ENCODE results near the gene ANKRD29.
A peak's percentile ranks its signal among the peaks of the same experiment; 100 is the strongest.

The ANKRD29 gene, protein sequence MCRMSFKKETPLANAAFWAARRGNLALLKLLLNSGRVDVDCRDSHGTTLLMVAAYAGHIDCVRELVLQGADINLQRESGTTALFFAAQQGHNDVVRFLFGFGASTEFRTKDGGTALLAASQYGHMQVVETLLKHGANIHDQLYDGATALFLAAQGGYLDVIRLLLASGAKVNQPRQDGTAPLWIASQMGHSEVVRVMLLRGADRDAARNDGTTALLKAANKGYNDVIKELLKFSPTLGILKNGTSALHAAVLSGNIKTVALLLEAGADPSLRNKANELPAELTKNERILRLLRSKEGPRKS

DNA sequence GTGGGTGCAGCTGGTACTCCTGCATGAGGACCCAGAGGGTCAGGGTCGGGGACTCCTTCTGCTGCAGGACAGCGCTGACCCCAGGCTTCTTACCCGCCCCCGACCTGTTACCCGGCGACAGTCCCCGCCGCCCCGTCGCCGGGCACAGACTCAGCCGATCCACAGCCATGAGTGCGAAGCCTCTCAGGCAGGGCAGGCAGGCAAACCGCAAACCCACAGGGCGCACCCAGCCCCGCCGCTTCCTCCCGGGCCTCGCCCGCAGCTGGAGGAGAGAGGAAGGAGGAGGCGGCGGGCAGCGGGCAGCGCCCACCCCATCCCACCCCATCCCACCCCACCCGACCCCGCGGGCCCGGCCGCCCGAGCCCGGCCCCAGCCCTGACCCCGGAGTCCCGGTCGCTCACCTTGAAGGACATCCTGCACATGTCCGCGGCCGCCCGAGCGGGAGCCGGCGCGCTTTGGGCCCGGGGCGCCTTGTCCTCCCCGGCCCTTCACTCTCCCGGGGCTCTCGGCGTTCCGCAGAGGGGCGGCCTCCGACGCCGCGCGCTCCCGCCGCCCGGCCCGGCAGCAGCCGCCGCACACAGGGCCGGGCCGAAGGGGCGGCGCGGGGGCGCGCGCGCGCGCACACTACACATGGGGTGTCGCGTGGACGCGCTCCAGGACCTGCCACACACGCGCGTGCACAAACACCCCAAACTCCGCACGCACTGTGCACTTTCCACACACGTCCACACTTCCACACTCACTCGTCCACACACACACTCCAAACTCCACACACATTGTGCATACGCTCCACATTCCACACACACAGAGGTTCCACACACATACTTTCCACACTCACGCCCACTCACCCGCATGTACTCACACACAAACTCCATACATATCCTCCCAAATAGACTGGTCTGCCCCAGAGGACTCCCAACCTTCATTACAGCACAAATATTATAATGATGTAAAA, at the start of gene ANKRD29:
ANKRD29 (minus strand) TSS at position 603 of the 955 bp plus-strand sequence; CDS start at position 422, 181 bp downstream.
- peak; percentile 46 to 66 for DNase-seq

DNA sequence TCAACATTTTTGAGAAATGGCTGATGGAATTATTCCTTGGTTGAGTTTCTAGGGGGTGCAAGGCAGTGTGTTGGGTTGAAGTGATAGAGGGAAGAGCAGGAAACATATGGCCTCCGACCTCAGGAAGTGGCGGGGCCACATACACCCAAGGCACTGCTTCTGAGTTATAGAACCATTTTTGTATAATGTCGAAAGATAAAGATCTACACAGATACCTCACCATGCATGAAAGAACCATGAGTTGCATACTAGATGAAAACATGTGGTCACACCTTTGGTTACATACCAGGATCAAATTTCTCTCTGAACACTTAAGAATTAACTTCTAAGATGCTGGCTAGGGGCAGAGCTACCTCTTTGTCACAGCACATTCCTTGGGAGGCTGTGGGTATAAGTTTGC, 49.7 kb upstream of the ANKRD29 start:
- no peak for DNase-seq

GRCh38 chr18:23711426-23711825, 48.7 kb upstream of the ANKRD29 start:
- DNase-seq = no peak

GRCh38 chr18:23710946-23711345, 48.2 kb upstream of the ANKRD29 start:
- DNase-seq = no peak

GRCh38 chr18:23710068-23710527, 47.4 kb upstream of the ANKRD29 start:
- DNase-seq = no peak

DNA sequence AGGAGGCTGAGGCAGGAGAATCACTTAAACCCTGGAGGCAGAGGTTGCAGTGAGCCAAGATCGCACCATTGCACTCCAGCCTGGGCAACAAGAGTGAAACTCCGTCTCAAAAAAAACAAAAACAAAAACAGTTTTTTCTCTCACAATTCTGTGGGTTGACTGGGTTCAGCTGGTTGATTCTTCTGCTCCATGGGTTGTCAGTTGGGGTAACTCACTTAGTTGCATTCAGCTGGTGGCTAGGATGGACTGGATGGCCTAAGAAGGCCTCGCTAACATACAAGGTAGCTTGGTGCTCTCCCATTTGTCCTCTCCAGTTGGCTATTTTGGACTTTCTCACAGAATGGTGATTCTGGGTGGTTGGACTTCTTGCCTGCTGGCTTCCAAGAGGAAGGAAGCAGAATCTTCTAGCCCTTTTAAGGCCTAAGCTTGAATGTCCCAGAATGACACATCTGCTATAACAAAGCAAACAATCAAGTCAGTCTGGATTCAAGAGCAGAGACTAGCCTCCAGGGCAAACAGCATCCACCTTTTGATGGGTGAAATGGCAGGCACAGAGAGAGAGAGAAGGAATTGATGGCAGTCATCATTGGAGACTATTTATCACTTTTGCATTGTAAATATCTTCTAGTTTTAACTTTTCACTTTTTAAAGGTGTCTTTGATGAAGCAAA, 44.4 kb upstream of the ANKRD29 start:
- DNase-seq = no peak

GRCh38 chr18:23704806-23705205, 42.1 kb upstream of the ANKRD29 start:
- no peak for DNase-seq

GRCh38 chr18:23703987-23704384, 41.3 kb upstream of the ANKRD29 start:
- DNase-seq = no peak

- peak in 1 of 2 experiments; percentile 30 for DNase-seq
These were observed 40.6 kb upstream of the ANKRD29 start for GRCh38 chr18:23703057-23703986.

DNA sequence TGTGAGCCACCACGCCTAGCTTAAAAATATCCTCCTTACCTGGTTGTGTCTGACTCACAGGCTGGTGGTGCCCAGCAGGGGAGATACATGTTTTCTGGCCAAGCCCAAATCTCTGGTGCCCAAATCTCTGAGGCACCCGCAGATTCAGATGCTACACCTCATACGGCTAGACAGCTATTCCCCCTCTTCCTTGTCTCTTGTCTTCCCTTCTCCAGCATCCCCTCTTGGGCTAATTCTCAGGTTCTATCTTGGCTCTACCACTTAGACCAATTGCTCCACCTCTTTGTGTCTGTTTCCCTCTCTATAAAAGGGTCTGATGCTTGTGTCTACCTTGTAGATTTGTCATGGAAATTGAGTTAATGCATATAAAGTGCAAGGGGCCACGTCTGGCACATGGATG, 39.9 kb upstream of the ANKRD29 start:
- DNase-seq = no peak

DNA sequence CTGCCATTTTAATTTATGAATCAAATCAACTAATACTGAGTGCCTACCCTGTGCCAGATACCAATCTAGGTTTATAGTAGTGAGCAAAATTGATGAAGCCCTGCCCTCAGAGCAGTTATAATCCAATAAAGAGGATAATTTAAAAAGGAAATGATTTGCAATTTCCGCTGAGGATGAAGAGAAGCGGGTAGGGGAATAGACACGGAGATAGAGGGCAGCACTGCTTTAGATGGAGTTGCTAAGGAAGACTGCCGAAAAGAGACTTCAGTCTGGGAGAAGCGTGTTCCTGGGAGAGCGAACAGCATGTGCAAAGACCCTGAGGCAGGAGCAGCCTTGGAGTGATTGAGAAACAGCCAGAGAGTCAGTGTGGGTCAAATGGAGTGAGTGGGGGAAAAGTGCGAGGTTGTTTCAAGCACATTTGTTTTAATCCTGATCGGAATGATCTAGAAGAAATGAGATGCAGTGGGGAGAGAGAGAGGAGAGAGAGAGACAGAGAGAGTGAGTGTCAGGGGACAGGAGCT, 38.9 kb upstream of the ANKRD29 start:
- no peak for DNase-seq

GRCh38 chr18:23701017-23701416, 38.3 kb upstream of the ANKRD29 start:
- no peak for DNase-seq

GRCh38 chr18:23694637-23695430, 32.1 kb upstream of the ANKRD29 start:
- no peak for DNase-seq

DNA sequence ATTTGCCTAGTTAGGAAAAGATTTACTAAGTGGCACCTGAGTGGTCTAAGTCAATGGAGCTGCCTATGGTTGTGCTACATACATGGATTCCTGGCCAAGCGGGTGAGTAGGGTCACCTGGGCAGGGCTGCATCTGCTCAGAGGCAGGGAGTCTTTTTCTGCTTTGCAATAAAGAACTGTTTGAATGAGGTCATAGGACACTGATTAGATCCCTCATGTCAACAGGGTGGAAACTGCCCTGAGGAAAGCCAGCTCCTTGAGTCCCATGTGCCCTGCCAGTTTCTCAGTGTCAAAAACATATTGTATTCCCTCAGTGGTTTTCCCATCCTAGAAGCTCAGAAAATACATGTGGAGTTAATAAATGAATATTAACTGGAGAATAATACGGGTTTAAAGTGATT, 31.1 kb upstream of the ANKRD29 start:
- no peak for DNase-seq

- DNase-seq = no peak
These were observed 27.9 kb upstream of the ANKRD29 start for GRCh38 chr18:23690505-23691068.

GRCh38 chr18:23689616-23690504, 27.1 kb upstream of the ANKRD29 start:
- peak in 1 of 2 experiments; percentile 19 for DNase-seq

DNA sequence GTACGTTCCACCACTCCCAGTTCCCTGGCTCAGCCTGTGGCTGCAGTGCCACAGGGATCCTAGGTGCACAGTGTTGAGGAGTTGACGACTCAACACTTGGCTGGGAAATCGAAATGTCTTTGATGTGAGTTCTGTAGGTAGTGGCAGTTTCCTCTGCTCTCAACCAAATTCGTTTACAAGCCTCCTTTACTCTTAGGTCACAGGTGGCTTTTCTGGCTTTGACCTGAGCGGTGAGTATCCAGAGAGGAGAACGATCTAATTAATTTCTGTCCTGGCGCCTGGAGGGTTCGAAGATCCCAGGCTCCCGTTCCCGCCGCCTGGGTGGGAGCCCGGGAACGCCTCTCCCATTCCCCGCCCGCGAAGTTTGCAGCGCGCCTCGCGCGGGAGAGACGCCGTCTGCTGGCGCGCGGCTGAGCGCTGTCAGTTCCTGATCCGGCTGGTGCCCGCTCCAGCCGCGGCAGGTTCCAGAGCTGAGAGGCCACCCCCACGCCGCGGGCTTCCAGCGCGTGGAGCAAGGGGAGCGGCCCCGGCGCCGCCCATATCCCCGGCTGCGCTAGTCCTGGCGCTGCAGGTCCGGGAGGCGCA, 26.4 kb upstream of the ANKRD29 start, which contains the start of gene LAMA3:
LAMA3 (plus strand) TSS at position 423 of the 585 bp plus-strand sequence. CDS start 231 bp downstream, outside the sequence.
- DNase-seq = peak; percentile 67 to 75

- no peak for DNase-seq
These were observed 25.8 kb upstream of the ANKRD29 start for GRCh38 chr18:23688528-23688927.

All from NCI-H1930 (cell line).